GM12878 (cell line): Measurements from ENCODE around the gene SOX12. TPM values are rescaled to one million over a fixed set of nuclear protein-coding genes. Genes with fewer than 3 reads are reported as not detected.

Experiments
- ATAC-seq: fragments of 200-7000 bp; cut with Tn5 transposase; 3 replicates; pipeline ENCODE4 v1.9.1; 2020; ENCODE audit warnings: mild to moderate bottlenecking, moderate library complexity
- BruUV-seq: library from RNA; stranded (reverse); fragments of 400-500 nt; replicated peaks from 2 replicates; lab custom pipeline; 2021; lab: Mats Ljungman, UMichigan
- CTCF ChIA-PET: fragments of 300-600 bp; sonication (Branson Sonifier 250); formaldehyde crosslinking; extraction: SDS; loops from one replicate; lab custom pipeline; 2021; ENCODE audit warnings: inconsistent platforms; lab: Yijun Ruan, JAX
- POLR2A ChIA-PET: fragments of 350-600 bp; formaldehyde crosslinking; extraction: SDS; loops from one replicate; lab custom pipeline; 2021; ENCODE audit warnings: inconsistent platforms; lab: Charles Lee
- RAD21 ChIA-PET: fragments of 300-600 bp; sonication (Branson Sonifier 250); formaldehyde crosslinking; loops from one replicate; lab custom pipeline; 2023; ENCODE audit warnings: antibody characterized with exemption; ENCODE audit not compliant: unreplicated experiment; lab: Charles Lee
- SMC1A ChIA-PET: fragments of 300-600 bp; sonication (Branson Sonifier 250); formaldehyde crosslinking; loops from one replicate; lab custom pipeline; 2023; ENCODE audit not compliant: unreplicated experiment, uncharacterized antibody; lab: Charles Lee
- DNase-seq: peaks from one replicate; pipeline ENCODE4 v3.0.0-alpha.2; 2011; ENCODE audit warnings: low read depth, low spot score
- FAIRE-seq: peaks from 3 replicates; lab custom pipeline; 2011; peaks lifted over from hg19 to GRCh38; lab: Jason Lieb, UNC
- H2AFZ ChIP-seq: 2 replicates; pipeline ENCODE4 v1.6.0; 2011; ENCODE audit warnings: low read depth, low read length, control low read depth; ENCODE audit not compliant: control insufficient read depth
- H3K27ac ChIP-seq: 2 replicates; pipeline ENCODE4 v1.5.1; 2011; ENCODE audit warnings: control low read depth; ENCODE audit not compliant: control insufficient read depth, insufficient read depth
- H3K27me3 ChIP-seq, 2 experiments: replicated peaks in 1 of 2; 2 replicates each; pipeline versions ENCODE4 v1.6.0 to v1.6.1; 2011; ENCODE audit warnings: low read length in 1 of 2; ENCODE audit not compliant: control insufficient read depth in 2 of 2, insufficient read depth in 2 of 2
- H3K36me3 ChIP-seq, 2 experiments: 2 replicates each; pipeline ENCODE4 v1.5.1; 2011; ENCODE audit warnings: low read length in 1 of 2; ENCODE audit not compliant: control insufficient read depth in 2 of 2, insufficient read depth in 2 of 2
- H3K4me1 ChIP-seq: 2 replicates; pipeline ENCODE4 v1.6.1; 2011; ENCODE audit warnings: mild to moderate bottlenecking, low read length, moderate library complexity, mixed read lengths; ENCODE audit not compliant: control insufficient read depth, insufficient read depth
- H3K4me2 ChIP-seq: 2 replicates; pipeline ENCODE4 v1.6.0; 2011; ENCODE audit warnings: control low read depth; ENCODE audit not compliant: control insufficient read depth, insufficient read depth
- H3K4me3 ChIP-seq: fragments of 200-600 bp; sonication (generic); 2 replicates; pipeline ENCODE4 v1.5.1; 2016
- H3K79me2 ChIP-seq: 2 replicates; pipeline ENCODE4 v1.6.0; 2011; ENCODE audit warnings: low read length; ENCODE audit not compliant: control insufficient read depth, insufficient read depth
- H3K9ac ChIP-seq: 2 replicates; pipeline ENCODE4 v1.8.0; 2011; ENCODE audit warnings: low read length, control low read depth, mixed read lengths; ENCODE audit not compliant: control insufficient read depth, insufficient read depth
- H3K9me3 ChIP-seq: replicated peaks from 3 replicates; pipeline ENCODE4 v1.5.1; 2011; ENCODE audit warnings: mild to moderate bottlenecking, low read length; ENCODE audit not compliant: control insufficient read depth, insufficient read depth
- H4K20me1 ChIP-seq: 2 replicates; pipeline ENCODE4 v1.6.0; 2011; ENCODE audit not compliant: control insufficient read depth, insufficient read depth
- BHLHE40 ChIP-seq, 2 experiments: fragments of 450-650 bp in 1 of 2; IDR thresholded peaks; 2 replicates each; pipeline ENCODE4 v1.6.1; 2011 to 2017; ENCODE audit warnings: low read depth in 2 of 2, borderline replicate concordance in 1 of 2, improper control_type of control experiment in 1 of 2, low read length in 1 of 2, mild to moderate bottlenecking in 1 of 2
- DPF2 ChIP-seq: fragments of 450-650 bp; IDR thresholded peaks from 2 replicates; pipeline ENCODE4 v1.6.1; 2017; ENCODE audit warnings: mild to moderate bottlenecking
- EGR1 ChIP-seq, 2 experiments: IDR thresholded peaks; 1 replicate in 1 of 2; 2 replicates in 1 of 2; pipeline ENCODE4 v1.6.1; 2011 to 2012; ENCODE audit warnings: low read depth in 2 of 2, low read length in 2 of 2, borderline replicate concordance in 1 of 2, mild to moderate bottlenecking in 1 of 2, moderate library complexity in 1 of 2
- IKZF1 ChIP-seq: fragments of 450-650 bp; conservative IDR thresholded peaks from 2 replicates; pipeline ENCODE4 v1.6.1; 2017; ENCODE audit warnings: antibody characterized with exemption, mild to moderate bottlenecking
- LARP7 ChIP-seq: fragments of 450-650 bp; IDR thresholded peaks from 2 replicates; pipeline ENCODE4 v1.6.1; 2017; ENCODE audit warnings: mild to moderate bottlenecking
- MXI1 ChIP-seq: fragments of 150-350 bp; IDR thresholded peaks from 2 replicates; pipeline ENCODE4 v1.6.1; 2011; ENCODE audit warnings: low read depth, mild to moderate bottlenecking, inconsistent platforms, low read length, improper control_type of control experiment
- NBN ChIP-seq: fragments of 450-650 bp; IDR thresholded peaks from 2 replicates; pipeline ENCODE4 v1.6.1; 2016
- POLR2A ChIP-seq: IDR thresholded peaks from 2 replicates; pipeline ENCODE4 v1.6.1; 2011; ENCODE audit warnings: low read depth, mild to moderate bottlenecking, low read length
- POLR2AphosphoS2 ChIP-seq: IDR thresholded peaks from 2 replicates; pipeline ENCODE4 v1.6.1; 2011; ENCODE audit warnings: low read depth, mild to moderate bottlenecking, low read length, improper control_type of control experiment, moderate library complexity
- POLR2AphosphoS5 ChIP-seq: IDR thresholded peaks from 2 replicates; pipeline ENCODE4 v1.6.1; 2011; ENCODE audit warnings: mild to moderate bottlenecking, low read length, inconsistent platforms
- POU2F2 ChIP-seq: IDR thresholded peaks from 3 replicates; pipeline ENCODE4 v1.6.1; 2011; ENCODE audit warnings: low read depth, mild to moderate bottlenecking, low read length, borderline replicate concordance
- RAD51 ChIP-seq: fragments of 450-650 bp; IDR thresholded peaks from 2 replicates; pipeline ENCODE4 v1.6.1; 2016; ENCODE audit warnings: moderate library complexity, mild to moderate bottlenecking, inconsistent platforms
- TAF1 ChIP-seq: IDR thresholded peaks from 2 replicates; pipeline ENCODE4 v1.6.1; 2011; ENCODE audit warnings: mild to moderate bottlenecking, low read depth, low read length, borderline replicate concordance
- TBL1XR1 ChIP-seq: IDR thresholded peaks from 2 replicates; pipeline ENCODE4 v1.6.1; 2012; ENCODE audit warnings: low read depth, low read length, improper control_type of control experiment
- TCF12 ChIP-seq: IDR thresholded peaks from 2 replicates; pipeline ENCODE4 v1.6.1; 2011; ENCODE audit warnings: low read depth, mild to moderate bottlenecking, low read length
- WGBS: methylation state at CpG from one replicate; pipeline ENCODE4 v1.1.6; 2016; ENCODE audit warnings: low lambda C conversion rate; ENCODE audit not compliant: insufficient replicate concordance, insufficient coverage; ENCODE audit errors: missing lambda C conversion rate; 5-methylcytosine and 5-hydroxymethylcytosine counted together
- in situ Hi-C: fragments of 300-500 bp; cut with MboI; formaldehyde crosslinking; loops from 9 replicates; pipeline ENCODE4 v1.14.3; 2018; ENCODE audit warnings: mixed read lengths
- intact Hi-C: fragments of 100-400 bp; cut with micrococcal nuclease; formaldehyde crosslinking; loops from one replicate; pipeline ENCODE4 v1.14.2; 2022; ENCODE audit not compliant: unreplicated experiment
- polyA plus RNA-seq, 11 experiments: library from polyadenylated mRNA; depleted of rRNA in 4 of 11; unstranded in 6 of 11; stranded (reverse) in 5 of 11; fragments of >200 nt; fragmentation: Nextera tagmentation in 4 of 11; fragmentation: Illumina TruSeq in 1 of 11; extraction: Ambion mirVana in 4 of 11; extraction: Trizol in 1 of 11; gene quantifications; 1 replicate in 1 of 11; 2 replicates in 10 of 11; pipeline versions ENCODE4 v1.2.1 to v1.2.3, GENCODE V29; 2011 to 2016; ENCODE audit warnings: inconsistent platforms in 2 of 11, missing spikeins in 2 of 11, low read depth in 1 of 11
- total RNA-seq, 4 experiments: library from RNA; depleted of rRNA in 3 of 4; stranded (reverse); fragments of >200 nt in 3 of 4; fragmentation: Illumina TruSeq in 1 of 4; extraction: Trizol in 1 of 4; gene quantifications; 2 replicates each; pipeline versions ENCODE4 v1.2.1 to v1.2.3, GENCODE V29; 2013 to 2021
- TF ChIP-seq, protein P1 (sequence below): fragments of 450-650 bp; IDR thresholded peaks from 2 replicates; pipeline ENCODE4 v1.6.1; 2016; ENCODE audit warnings: mild to moderate bottlenecking
- TF ChIP-seq, protein P2 (sequence below): fragments of 450-650 bp; IDR thresholded peaks from 2 replicates; pipeline ENCODE4 v1.6.1; 2017; ENCODE audit warnings: mild to moderate bottlenecking, moderate library complexity

SOX12 gene
- total and polyA plus RNA-seq, 10 of the 15 experiments (the other 5 are each of a cell fraction or from before 2014, with no cell fraction given) = 0.50 to 17.9 (median 1.4) TPM

DNA sequence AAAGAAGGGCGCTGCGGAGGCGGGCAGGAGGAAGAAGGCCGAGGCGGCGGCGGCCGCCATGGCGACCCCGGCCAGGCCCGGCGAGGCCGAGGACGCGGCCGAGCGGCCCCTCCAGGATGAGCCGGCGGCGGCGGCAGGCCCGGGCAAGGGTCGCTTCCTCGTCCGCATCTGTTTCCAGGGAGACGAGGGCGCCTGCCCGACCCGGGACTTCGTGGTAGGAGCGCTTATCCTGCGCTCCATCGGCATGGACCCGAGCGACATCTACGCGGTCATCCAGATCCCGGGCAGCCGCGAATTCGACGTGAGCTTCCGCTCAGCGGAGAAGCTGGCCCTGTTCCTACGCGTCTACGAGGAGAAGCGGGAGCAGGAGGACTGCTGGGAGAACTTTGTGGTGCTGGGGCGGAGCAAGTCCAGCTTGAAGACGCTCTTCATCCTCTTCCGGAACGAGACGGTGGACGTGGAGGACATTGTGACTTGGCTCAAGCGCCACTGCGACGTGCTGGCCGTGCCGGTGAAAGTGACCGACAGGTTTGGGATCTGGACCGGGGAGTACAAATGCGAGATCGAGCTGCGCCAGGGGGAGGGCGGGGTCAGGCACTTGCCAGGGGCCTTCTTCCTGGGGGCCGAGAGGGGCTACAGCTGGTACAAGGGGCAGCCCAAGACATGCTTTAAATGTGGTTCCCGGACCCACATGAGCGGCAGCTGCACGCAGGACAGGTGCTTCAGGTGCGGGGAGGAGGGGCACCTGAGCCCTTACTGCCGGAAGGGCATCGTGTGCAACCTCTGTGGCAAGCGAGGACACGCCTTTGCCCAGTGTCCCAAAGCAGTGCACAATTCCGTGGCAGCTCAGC is 27.2 kb upstream of the SOX12 start:
- Histone ChIP-seq H3K79me2 (peaks cover 45% of the 10 kb centered on the region), H2AFZ (peak overlapping the region; percentile 73), H3K4me2 (peak overlapping the region; percentile 92), H3K9ac (peak overlapping the region; percentile 96), H3K4me1 (peaks cover 27% of the 10 kb centered on the region), H4K20me1 (peaks cover 4% of the 10 kb centered on the region), H3K36me3 (no peaks in the 10 kb centered on the region; a peak in 2 of 4 replicates), H3K4me3 (peak overlapping the region; percentile 94), H3K27me3 (no peaks in the 10 kb centered on the region), H3K9me3 (no peaks in the 10 kb centered on the region; the same call in 2 of the 3 replicates), H3K27ac (peak overlapping the region; percentile 90)
- ChIA-PET SMC1A (interaction anchor here (1.6 to 2.1 kb wide), 5 partner anchors 15 to 33 kb away, joined by 4 to 15 read pairs (median 5); partner anchors contain the start of gene SOX12), POLR2A (interaction anchor here (0.7 to 3.4 kb wide), 5 partner anchors 12 to 244 kb away, joined by 3 to 30 read pairs (median 6); partner anchors contain the start of genes SOX12 and TRIB3), CTCF (interaction anchor here (1.2 to 2.7 kb wide), 4 partner anchors 12 to 32 kb away, joined by 3 to 15 read pairs (median 7); partner anchors contain the start of gene SOX12), RAD21 (interaction anchor here (0.7 to 2.4 kb wide), 7 partner anchors 11 to 195 kb away, joined by 3 to 11 read pairs (median 3); no protein-coding TSS in a partner anchor)
- DNase-seq (no peak), ATAC-seq (peak; percentile 61), FAIRE-seq (no peak)
- no TSS peak for BruUV-seq
- in situ Hi-C loops = no loop called here
- intact Hi-C loops = loop anchor here (1.0 kb wide), 1 partner anchor 26 kb away; no protein-coding TSS in a partner anchor
- 1% methylated on average over 73 of the region's 75 CpGs for WGBS
- TF ChIP-seq TCF12 (0 out of 2 replicates have a peak, but pooled peaks have one; percentile 67), IKZF1 (peak; percentile 41; the same call in 1 of the 2 replicates), POLR2A (peak; percentile 84), POLR2AphosphoS2 (peak; percentile 83), TAF1 (0 out of 2 replicates have a peak, but pooled peaks have one; percentile 11), RAD51 (no peak), TBL1XR1 (0 out of 2 replicates have a peak, but pooled peaks have one; percentile 16), BHLHE40 (IDR thresholded peaks at IDR 0.05; ENCODE audit: borderline replicate concordance in 1 of 2, low read depth in 2 of 2, low read length in 1 of 2) (peak in 1 of 2 experiments; percentile 29; a peak in 1 of 4 replicates), MXI1 (peak; percentile 44), DPF2 (0 out of 2 replicates have a peak, but pooled peaks have one; percentile 6), LARP7 (0 out of 2 replicates have a peak, but pooled peaks have one; percentile 79), EGR1 (IDR thresholded peaks at IDR 0.05; ENCODE audit: borderline replicate concordance in 1 of 2, low read depth in 2 of 2, low read length in 2 of 2) (peak in 1 of 2 experiments; percentile 24; a peak in 1 of 3 replicates), POLR2AphosphoS5 (peak; percentile 77), POU2F2 (0 out of 3 replicates have a peak, but pooled peaks have one; percentile 25), NBN (peak; percentile 26; the same call in 1 of the 2 replicates)
- TF ChIP-seq, protein P1, sequence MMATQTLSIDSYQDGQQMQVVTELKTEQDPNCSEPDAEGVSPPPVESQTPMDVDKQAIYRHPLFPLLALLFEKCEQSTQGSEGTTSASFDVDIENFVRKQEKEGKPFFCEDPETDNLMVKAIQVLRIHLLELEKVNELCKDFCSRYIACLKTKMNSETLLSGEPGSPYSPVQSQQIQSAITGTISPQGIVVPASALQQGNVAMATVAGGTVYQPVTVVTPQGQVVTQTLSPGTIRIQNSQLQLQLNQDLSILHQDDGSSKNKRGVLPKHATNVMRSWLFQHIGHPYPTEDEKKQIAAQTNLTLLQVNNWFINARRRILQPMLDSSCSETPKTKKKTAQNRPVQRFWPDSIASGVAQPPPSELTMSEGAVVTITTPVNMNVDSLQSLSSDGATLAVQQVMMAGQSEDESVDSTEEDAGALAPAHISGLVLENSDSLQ = peak; percentile 33; the same call in 1 of the 2 replicates
- TF ChIP-seq, protein P2, sequence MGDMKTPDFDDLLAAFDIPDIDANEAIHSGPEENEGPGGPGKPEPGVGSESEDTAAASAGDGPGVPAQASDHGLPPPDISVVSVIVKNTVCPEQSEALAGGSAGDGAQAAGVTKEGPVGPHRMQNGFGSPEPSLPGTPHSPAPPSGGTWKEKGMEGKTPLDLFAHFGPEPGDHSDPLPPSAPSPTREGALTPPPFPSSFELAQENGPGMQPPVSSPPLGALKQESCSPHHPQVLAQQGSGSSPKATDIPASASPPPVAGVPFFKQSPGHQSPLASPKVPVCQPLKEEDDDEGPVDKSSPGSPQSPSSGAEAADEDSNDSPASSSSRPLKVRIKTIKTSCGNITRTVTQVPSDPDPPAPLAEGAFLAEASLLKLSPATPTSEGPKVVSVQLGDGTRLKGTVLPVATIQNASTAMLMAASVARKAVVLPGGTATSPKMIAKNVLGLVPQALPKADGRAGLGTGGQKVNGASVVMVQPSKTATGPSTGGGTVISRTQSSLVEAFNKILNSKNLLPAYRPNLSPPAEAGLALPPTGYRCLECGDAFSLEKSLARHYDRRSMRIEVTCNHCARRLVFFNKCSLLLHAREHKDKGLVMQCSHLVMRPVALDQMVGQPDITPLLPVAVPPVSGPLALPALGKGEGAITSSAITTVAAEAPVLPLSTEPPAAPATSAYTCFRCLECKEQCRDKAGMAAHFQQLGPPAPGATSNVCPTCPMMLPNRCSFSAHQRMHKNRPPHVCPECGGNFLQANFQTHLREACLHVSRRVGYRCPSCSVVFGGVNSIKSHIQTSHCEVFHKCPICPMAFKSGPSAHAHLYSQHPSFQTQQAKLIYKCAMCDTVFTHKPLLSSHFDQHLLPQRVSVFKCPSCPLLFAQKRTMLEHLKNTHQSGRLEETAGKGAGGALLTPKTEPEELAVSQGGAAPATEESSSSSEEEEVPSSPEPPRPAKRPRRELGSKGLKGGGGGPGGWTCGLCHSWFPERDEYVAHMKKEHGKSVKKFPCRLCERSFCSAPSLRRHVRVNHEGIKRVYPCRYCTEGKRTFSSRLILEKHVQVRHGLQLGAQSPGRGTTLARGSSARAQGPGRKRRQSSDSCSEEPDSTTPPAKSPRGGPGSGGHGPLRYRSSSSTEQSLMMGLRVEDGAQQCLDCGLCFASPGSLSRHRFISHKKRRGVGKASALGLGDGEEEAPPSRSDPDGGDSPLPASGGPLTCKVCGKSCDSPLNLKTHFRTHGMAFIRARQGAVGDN = no peak
